NCI-H2227 (cell line): ENCODE data around the gene RMDN2.
"Not testable (repeated sequence)": the region's sequence is repeated elsewhere in the genome, so short reads cannot be mapped to it uniquely, and the experiment has no call there.

ENCODE experiments used
- DNase-seq: peaks from one replicate; lab custom pipeline; 2025; ENCODE audit not compliant: unreplicated experiment; lab: John Stamatoyannopoulos, UW

The RMDN2 gene

DNA sequence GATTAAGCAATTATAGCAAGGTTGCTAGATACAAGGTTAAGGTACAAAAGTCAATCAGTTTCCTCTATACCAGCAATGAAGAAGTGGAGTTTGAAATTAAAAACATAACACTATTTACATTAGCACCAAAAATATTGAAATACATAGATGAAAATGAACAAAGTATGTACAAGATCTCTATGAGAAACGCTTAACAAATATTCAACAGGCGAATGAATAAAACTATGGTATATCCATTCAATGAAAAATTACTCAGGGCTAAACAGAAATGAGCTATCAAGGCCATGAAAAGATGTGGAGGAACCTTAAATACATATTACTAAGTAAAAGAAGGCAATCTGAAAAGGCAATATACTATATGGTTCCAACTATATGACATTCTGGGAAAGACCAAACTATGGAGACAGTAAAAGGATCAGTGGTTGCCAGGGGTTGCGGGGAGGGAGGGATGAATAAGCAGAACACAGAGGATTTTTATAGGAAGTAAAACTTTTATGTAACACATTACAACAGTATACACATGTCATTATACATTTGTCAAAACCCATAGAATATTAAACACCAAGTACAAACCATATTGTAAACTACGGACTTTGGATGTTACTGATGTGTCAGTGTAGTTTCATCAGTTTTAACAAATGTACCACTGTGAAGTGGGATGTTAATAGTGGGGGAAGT is 62.1 kb downstream of the RMDN2 start:
- no peak for DNase-seq

DNA sequence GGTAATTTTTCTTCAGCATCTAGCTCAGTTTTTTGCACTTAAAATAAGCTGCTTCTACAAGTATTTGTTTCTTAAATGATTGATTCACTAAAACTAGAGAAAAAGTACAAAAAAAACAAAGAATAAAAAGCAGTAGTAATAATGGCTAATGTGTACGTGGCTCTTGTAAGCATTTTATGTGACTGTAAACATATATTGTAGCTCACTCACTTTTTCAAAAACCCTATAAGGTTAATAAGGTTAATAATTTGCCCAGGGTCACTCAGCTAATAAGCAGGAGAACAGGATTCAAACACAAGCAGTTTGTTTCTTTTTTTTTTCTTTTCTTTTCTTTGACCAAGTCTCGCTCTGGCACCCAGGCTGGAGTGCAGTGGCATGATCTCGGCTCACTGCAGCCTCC is 67.5 kb downstream of the RMDN2 start:
- no peak for DNase-seq

DNA sequence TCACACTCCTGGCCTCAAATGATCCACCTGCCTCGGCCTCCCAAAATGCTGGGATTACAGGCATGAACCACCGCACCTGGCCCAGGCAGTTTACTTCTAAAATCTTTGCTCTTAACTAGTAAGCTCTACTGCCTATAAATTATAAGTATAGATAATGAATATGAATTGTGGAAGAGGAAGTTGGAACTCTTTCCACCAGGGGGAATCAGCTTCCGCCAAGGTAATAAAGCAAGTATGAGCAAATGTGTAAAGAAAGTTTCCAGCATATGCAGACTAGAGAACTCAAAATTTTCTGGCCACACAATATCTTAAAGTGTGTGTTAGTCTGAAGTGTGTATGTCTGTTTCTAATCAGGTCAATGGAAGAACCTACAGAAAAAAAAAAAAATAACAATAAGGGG is 68.1 kb downstream of the RMDN2 start:
- DNase-seq: no peak

DNA sequence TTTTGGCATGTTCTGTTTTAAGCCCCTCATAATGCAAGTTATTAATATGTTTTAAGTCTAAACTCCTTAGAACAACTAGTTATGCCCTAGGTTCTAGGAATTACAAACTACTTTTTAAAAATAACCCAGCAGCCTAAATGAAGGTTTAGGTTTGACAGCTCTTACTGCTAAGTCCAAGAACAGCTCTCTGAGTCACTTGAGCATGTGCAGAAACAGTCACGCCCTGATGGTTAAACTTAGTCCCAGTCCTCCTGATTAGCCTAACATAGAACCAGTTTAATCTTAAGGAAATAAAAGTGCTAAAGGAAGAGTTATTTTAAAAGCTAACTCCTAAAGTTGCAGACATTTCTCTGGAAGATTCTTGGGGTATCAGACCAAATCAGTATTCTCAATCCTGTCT is 72.5 kb downstream of the RMDN2 start:
- DNase-seq: no peak

DNA sequence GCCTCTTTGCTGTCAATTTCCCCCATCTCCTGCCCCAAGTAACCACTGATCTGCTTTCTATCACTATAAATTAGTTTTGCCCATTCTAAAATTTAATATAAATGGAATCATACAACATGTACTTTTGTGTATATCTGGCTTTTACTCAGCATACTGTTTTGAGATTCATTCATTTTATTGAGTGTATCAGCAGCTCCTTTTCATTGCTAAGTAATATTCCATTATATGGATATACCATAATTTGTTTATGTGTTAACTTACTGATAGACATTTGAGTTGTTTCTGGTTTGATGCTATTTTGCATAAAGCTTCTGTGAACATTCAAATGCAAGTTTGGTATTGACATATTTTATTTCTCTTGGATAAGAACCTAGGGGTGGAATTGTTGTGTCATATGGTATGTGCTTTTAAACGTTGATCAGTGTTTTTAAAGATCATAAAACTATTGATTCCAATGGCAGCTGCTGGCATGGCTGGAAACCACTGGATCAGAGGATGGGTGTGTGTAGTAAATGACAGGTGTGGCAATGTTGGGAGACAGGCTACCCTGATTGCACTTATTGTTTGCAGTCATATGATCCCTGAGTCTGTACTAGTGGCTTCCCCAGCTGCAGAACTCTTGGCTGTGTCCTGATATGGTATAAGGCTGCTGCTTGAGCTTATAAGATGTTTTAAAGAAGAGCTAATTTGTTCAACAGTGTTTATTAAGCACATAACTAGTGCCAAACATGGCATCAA is 75.6 kb downstream of the RMDN2 start:
- DNase-seq: no peak

DNA sequence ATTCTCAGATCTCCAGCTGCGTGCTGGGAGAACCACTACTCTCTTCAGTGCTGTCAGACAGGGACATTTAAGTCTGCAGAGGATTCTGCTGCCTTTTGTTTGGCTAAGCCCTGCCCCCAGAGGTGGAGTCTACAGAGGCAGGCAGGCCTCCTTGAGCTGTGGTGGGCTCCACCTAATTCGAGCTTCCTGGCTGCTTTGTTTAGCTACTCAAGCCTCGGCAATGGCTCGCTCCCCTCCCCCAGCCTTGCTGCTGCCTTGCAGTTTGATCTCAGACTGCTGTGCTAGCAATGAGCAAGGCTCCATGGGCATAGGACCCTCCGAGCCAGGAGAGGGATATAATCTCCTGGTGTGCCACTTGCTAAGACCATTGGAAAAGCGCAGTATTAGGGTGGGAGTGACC is 85.1 kb downstream of the RMDN2 start:
- not testable (repeated sequence) for DNase-seq

DNA sequence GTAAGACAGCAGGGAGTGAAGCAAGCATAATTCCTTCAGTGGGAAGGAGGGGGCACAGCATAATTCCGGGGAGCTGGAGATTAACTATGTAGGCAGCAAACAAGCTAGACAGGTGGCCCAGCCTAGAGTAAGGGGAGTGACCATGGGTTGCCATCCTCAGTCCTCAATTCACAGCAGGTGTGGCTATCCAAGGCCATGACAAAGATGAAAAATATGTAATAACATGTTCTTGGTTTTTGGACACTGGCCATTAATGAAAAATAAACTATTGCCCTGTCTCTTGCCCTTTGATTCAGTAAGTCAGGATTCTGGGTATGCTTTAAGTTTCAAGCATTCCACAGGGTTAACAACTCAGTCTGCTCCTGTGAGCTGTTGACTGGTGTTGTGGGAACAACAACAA is 85.9 kb downstream of the RMDN2 start:
- DNase-seq: no peak

DNA sequence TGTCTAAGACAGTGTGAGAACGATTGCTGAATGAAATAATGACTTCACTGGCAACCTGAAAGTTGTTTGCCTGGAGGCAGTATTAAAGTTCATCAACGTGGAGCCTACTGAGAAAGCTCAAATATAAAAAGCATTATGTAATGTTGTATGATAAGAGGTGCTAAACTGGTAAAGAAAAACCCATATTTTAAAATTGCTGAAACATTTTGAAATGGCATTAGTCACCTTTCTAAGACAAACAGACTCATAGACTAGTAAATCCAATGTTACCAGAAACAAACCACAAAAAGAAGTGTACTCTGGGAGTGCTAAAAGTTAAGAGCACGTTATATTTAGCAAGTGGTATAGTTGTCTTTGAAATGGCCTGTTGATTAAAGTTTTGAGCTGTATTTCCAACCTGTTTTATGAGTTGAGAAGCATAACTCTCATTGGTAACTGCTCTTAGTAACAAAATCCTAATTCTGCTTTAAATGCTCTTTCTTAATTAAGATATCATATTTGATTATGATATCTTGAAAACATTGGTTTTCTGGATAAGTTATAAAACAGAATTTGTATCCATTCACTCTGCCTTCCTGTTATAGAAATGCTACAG is 88.2 kb downstream of the RMDN2 start:
- no peak for DNase-seq

DNA sequence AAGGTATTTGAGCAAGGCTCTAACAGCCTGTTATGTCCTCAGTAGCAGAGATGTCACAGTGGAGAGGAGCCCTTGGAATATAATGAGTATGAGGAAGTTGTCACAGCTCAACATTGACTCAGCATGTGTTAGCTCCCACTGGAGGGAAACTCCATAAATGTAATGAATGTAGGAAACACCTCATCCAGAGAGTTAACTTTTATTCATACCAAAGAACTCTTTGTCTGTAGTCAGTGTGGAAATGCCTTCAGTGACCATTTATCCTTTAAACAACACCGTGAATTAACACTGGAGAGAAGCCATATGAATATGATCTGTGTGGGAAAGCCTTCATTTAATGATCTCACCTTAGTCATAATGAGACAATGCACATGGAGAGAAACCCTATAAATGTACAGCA is 91.1 kb downstream of the RMDN2 start:
- no peak for DNase-seq

DNA sequence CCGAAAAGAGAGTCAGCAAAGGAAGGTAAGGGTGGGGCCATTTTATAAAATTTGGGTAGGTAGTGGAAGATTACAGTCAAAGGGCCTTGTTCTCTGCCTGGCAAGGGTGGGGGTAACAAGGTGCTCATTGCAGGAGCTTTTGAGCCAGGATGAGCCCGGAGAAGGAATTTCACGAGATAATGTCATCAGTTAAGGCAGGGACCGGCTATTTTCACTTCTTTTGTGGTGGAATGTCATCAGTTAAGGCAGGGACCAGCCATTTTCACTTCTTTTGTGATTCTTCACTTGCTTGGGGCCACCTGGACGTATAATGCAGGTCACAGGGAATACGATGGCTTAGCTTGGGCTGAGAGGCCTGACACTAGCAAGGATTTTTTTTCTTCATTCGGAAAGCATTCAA is 92.7 kb downstream of the RMDN2 start:
- no peak for DNase-seq

DNA sequence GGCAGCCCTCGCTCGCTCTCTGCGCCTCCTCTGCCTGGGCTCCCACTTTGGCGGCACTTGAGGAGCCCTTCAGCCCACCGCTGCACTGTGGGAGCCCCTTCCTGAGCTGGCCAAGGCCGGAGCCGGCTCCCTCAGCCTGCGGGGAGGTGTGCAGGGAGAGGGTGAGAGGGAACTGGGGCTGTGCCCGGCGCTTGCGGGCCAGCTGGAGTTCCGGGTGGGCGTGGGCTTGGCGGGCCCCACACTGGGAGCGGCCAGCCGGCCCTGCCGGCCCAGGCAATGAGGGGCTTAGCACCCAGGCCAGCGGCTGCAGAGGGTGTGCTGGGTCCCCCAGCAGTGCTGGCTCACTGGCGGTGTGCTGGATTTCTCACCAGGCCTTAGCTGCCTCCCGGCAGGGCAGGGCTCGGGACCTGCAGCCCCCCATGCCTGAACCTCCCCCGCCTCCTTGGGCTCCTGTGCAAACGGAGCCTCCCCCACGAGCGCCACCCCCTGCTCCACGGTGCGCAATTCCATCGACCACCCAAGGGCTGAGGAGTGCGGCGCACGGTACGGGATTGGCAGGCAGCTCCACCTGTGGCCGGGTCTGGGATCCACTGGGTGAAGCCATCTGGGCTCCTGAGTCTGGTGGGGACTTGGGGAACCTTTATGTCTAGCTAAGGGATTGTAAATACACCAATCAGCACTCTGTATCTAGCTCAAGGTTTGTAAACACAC is 95.4 kb downstream of the RMDN2 start:
- not testable (repeated sequence) for DNase-seq

DNA sequence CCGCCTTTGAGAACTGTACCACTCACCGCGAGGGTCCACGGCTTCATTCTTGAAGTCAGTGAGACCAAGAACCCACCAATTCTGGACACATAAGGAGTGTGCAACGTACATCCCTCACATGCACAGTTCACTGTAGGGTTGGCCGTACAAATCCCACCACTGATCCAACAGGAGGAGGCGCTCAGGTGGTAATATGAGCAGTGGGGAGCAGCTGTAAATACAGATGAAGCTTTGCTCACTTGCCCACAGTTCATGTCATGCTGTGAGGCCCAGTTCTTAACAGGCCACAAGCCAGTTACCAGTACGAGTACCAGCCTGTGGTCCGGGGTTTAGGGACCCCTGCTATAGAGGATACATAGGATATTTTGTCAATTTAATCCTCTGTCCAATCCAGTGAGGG is 96.5 kb downstream of the RMDN2 start:
- no peak for DNase-seq

DNA sequence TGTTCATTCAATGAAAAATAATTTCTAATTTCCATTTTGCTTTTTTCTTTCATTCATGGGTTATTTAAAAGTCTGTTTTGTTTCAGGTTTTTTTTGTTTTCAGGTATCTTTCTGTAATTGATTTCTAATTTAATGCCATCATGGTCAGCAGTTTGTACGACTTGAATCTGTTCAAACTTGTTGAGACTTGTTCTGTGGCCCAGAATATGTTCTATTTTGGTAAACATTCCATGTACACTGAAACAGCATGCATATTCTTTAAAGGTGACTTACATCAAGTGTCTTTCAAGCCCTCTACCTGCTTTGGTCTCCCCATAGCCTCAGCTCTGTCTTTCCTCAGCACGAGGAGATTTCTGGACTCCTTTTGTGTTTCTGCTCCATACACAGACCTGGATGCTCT is 101.8 kb downstream of the RMDN2 start:
- no peak for DNase-seq

DNA sequence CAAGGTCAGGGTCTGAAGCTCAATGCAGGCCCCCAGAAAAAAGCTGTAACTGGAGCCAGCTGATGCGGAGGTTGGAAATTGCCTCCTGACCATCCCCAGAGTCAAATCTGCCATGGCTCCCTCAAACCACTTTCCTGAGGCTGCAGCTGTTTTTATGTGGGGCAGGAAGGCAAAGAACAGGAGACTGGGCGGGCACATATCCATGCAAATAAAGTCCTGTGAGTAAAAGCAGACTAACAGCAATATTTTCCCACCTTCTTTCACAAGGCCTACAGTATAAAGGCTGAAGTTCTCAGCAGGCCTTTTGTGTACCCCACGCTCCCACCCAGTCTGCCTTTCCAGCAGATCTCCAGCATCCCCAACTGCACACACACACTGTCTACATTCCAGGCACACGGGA is 103.7 kb downstream of the RMDN2 start:
- DNase-seq: no peak

DNA sequence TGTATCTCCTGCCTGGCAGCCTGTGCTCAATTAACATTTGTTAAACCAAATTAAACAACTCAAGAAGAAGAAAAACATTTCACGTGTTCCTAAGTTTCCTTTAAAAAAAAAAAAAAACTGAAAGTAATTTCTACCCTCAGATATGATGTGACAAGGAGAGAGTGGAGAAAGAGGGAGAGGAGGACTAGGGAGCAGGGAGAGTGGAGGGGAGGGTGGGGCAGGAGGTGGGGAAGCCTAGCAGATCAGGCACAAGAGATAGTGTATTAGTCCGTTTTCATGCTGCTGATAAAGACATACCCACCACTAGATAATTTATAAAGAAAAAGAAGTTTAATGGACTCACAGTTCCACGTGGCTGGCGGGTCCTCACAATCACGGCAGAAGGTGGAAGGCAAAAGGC is 104.4 kb downstream of the RMDN2 start:
- no peak for DNase-seq

DNA sequence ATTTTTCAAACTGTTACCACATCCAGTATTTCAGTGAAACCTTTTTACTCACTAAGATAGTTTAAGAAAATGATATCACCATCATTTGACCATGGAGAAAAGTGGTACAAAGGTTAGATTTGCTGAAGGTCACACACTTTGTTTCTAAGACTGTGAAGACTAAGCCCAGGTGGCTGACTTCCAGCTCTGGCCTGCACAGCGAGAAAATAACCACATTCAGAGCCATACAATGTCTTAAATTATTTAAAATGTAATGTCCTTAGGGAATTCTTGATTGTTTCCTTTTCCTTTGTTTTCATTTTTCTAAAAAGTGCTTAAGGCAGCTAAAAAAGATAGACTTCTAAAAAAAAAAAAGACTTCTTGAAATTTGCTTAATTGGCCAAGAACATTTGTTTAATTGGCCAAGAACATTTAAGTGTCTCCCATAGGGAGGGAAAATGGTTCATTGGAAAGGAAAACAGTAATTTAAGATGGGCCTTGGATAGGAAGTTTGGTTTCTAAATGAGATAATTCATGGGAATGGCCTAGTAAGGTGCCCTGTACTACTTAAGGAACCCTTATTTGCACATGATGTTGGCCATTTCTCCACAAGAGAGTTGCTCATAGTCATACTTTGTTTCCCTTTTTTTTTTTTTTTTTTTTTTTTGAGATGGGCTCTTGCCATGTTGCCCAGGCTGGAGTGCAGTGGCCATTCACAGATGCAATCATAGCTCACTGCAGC is 105.7 kb downstream of the RMDN2 start:
- no peak for DNase-seq

DNA sequence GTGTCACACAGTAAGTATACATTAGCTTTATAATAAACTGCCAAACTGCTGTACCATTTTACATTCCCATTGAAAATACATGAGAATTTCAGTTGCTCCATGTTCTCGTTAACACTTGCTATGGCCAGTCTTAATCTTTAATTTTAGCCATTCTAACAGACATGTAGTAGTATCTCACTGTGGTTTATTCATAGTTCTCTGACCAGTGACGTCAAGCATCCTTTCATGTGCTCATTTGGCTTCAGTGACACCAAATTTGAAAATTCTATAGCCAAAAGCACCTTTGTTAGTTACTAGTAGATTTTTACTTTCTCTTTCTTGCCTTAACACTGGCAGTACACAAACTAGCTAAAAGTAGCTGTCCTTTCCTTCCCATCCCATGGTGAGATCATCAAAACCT is 107.9 kb downstream of the RMDN2 start:
- no peak for DNase-seq

DNA sequence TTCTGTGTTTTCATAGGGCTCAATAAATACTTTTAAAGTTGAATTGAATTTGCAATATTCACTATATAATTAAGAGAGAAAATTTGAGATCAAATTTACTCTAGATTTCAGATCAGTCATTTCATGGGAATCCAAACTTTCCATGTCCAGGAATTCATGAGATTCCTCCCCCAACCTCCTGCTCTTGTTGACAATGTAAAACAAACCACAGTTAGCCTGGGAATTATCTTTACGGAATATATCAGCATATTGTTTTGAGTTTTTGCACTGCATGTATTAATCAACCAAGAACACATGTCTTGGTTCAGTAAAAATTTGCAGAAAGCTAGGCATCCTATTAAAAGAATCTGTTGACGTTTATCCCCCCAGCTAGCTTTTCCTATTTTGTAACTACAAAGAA is 108.6 kb downstream of the RMDN2 start:
- no peak for DNase-seq

DNA sequence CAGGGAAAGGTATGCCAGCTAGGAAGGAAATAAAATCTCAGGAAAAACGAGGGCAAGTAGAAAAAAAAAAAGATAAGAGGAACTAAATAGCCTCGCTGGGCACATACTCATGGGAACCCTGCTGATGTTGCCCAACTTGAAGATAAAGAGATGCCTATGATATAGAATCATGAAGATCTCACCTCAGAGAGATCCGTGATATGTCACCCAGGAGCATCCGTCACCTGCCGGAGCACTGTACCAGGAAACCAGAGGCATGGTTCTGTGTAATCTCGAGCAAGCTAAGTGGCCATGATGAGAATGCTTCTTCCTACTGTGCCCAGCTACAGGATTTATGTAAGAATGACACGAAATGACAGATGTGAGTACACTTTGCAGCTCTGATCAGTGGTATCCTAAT is 110.9 kb downstream of the RMDN2 start:
- DNase-seq: no peak

DNA sequence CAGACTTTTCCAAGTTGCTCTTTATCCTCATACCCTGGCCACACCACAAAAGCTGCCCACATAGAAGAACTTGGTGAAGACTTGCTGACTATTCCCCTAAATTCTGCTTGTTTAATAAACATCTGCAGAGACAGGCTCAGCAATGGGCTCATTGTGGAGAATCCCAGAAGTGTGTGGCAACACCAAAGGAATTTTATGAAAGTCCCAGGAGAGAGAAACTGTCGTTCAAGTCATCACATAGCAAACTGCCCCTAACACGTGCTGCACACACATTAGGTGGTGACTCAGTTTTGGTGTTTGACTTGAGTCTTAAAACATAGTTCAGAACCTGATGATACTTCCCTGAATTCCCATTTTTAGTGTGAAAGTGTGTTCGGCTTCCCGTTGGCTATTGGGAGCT is 112.2 kb downstream of the RMDN2 start:
- DNase-seq: no peak
